HG03521 (cell line): ENCODE measurements around the gene RYR3.

Source experiments
- ATAC-seq: cut with Tn5 transposase; IDR thresholded peaks from one replicate; pipeline ENCODE4 v1.9.1; 2021; ENCODE audit warnings: mild to moderate bottlenecking, moderate library complexity; ENCODE audit not compliant: unreplicated experiment

The RYR3 gene

DNA sequence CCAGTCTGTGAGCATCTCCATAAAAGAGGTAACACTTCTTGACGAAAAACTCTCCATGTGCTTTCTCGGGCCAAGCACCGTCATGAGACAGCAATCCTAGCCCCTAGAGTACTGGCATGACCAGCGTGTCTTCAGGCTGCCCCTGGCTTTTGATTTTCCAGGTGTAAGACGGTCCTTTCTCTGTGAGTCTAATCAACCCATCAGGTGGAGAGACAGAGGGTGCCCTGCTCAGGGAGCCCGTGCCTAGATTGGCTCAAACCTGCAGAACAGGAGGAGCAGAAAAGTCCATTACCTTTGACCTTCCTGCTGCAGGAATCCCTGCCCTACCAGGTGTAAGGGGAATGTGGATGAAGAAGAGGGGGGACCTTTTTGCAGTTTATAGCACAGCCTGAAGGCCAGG lies 548.1 kb downstream of the RYR3 start:
- no peak for ATAC-seq

DNA sequence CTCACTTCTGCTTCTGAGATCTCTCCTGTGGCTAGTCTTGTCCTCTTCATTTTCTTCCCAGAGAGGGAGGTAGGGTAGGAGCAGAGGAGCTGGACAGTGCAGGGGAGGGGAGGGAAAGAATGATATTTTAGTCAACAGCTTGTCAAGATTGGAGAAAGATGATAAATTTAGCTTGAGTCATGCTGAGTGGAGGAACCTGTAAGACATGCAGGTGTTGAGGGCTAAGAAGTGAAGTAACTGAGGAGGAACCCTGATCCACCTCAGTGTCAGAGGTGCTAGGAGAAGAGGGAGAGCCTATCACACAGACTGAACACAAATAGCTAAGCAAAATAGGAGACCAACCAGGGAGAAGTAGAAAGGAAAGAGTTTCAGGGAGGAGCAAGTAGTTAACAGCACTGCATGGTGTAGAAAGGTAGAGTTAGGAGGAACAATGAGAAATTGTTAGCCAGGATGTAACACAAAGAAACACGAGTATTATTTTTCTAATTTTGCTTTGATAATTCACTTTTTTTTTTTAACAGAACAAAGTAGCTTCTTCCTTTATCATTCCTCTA lies 549.3 kb downstream of the RYR3 start:
- no peak for ATAC-seq

DNA sequence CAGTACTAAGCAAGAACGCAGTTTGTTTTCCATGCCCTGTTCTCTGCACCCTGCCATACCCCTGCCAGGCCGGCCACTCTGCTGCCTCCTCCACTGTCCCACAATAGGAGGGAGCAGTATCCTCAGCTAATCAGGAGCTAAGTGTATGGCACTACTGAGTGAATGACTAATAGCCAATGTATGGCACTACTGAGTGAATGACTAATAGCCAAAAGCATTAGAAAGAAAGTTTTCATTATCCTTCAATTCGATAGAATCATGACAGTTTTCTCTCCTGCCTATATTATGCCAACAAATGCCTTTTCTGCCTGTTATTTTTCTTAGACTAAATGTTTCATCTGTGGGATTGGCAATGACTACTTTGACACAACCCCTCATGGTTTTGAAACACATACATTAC lies 550.0 kb downstream of the RYR3 start:
- no peak for ATAC-seq

DNA sequence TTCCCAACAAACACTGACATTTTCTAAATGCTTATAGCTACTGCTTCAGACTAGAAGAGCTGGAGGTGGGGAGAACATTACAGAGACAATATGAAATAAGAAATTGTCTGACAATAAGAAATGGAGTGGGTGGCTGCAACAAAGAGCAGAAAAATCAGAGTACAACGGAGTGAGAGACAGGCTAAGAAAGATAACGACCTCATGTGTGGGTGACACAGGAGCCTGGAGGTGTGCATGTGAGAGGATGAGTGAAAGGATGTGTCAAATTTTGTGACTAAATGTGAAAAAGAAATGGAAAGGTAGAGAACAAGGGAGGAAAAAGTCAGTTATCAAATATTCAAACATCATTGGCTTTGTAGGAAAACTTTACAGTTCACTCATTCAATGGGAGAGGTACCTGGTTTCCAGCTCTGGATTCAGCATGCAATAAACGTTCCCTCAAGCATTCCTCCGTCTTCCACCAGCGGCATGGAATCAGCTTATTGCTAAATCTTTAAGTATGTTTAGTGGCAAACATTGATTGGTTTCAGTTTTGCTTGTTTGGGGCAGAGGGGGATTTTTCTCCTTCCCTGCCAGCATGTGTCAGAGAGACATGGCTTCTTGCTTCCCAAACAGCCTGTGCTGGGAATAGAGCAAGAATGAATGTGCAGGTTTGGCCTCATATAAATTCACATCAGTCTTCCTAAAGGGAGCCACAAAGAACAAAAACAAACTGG lies 553.8 kb downstream of the RYR3 start:
- no peak for ATAC-seq

DNA sequence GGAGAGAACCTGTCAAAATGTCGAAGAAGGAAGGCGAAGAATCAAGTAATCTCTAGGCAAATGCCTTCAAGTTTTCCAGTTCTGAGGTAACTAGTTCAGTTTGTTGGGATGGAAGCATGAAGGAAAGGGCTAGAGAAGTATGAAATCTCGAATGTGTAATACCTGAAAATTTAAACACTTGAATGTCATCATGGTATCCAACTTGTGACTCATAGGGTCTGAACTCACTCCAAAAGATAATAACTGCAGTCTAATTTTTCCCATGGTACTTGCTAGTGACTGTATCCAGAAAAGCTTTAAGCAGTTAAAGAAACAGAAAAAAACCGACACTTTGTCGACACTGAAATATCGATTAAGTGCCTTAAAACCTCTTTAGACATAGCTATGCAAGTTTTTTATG lies 554.6 kb downstream of the RYR3 start:
- ATAC-seq, result no peak

DNA sequence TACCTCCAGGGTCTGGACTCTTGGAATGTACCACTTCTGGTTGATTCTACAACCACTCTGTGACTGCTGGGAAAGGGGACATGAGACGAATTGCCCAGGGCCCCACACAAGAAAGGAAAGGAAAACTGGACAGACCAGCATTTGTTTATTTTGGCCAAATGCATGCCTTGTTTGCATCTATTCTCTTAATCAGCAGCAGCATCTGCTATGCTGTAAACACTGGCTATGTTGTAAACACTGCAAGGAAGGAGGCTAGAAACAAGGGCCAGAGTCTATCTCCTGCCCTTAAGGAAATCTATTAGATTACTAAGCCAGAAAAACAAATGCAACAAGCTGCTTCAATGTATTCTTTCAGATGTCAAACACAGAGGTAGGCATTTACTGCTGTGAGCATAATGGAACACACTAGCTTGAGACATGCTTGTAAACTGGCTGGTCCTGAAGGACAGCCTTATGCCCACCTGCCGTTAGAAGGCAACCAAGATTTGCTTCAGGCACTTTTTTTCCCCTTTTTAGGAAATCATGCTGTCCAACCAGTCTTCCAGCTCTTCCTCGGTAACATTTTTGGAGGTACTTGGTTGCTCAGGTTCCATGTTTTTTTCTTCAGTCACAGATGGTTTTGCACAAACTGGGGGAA lies 555.5 kb downstream of the RYR3 start:
- ATAC-seq, result no peak

DNA sequence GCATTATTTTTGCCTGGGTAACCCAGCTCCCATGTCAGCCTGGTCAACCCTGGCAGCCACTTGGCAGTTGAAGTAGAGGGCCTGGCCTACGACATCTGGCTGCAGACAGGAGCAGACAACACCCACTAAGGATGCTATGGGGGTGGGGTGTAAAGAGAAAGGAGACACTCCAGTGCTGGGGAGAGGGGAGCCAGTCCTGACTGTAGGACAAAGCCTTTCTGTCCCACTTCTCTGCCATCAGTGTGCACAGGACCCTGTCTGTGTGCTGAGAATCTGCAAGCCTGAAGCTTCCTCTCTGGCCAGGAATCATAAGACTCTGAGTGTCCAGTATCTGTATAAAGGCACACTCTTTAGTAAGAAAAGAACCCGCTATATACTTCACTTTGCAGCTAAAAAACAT lies 561.2 kb downstream of the RYR3 start:
- no peak for ATAC-seq

DNA sequence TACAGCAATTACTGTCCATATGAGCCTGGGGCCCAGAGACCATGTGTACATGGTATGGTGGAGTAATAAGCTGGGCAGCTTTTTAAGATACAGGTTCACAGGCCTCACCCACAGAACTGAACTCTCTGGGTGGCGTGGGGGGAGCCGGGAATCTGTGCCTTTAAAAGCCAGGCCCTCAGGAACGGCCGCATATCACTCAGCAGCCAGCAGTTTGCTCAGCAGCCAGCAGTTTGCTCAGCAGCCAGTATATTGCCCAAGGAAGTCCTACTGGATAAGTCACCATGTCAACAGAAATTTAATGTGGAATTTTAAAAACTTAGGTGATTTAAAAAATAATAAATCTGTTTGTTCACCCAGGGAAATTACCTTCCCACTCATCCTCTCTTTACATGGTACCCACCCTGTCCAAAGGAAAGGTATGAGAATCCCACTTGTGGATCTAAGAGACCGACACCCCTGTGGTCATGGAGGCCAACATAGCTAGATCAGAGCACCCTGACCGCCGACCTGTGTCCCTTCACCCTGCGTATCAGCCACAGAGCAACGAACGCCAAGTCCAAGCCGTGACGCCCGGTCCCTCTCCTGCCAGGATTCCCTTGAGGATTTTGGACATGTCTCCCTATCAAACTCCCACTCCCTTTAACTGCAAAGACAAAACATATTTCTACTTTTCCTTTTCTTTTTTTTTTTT lies 561.8 kb downstream of the RYR3 start:
- no peak for ATAC-seq

DNA sequence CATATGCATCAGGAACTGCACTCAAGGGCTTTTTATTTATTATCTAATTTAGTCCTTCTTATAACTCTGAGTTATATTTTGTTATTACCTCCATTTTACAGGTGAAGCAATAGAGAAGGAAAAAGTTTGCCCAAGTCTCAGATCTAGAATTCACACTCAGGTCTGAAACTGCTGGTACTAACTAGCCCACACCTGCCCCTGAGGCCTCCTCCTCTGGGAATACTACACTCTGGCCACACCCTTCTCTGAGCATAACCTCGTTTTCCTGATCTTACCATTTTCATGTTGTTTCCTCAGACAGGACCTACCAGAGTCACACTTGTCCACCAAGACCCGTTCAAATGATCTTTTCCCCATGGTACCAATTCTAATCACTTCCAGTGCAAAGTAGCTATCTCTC lies 563.4 kb downstream of the RYR3 start:
- ATAC-seq, result no peak

DNA sequence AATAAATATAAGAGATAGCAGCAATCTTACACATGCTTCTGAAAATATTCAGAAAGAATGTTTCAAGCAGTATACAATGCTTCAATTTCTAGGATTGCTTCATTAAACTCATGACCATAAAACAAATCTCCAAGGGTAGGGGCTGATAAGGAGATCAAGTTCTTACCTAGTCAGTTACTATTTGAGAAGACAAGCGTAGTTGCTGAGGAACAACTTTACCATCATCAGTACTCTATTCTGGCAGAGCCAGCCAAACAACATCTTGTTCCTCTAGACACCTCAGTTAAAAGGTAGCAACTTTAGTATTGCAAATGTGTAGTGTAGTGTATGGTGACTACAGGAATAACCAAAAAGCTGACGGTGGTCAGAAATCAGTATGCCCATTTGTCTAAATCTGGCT lies 572.2 kb downstream of the RYR3 start:
- no peak for ATAC-seq

DNA sequence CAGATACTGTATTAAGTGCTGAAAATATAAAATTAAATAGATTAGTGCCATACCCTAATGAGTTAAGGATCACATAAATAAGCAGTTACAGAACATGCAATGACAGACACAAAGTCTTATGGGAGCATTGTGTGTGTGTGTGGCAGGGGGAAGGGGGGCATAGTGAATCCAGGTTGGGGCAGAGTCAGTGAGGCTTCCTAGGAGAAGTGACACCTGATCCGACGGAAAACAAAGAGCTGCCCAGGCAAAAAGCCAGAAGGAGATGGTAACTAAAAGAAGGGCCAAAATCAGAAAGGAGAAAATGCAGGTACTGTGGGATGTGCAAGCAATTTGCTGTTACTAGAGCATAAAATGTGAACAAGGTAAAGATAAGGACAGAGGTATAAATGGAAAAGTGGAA lies 577.4 kb downstream of the RYR3 start:
- ATAC-seq, result no peak

DNA sequence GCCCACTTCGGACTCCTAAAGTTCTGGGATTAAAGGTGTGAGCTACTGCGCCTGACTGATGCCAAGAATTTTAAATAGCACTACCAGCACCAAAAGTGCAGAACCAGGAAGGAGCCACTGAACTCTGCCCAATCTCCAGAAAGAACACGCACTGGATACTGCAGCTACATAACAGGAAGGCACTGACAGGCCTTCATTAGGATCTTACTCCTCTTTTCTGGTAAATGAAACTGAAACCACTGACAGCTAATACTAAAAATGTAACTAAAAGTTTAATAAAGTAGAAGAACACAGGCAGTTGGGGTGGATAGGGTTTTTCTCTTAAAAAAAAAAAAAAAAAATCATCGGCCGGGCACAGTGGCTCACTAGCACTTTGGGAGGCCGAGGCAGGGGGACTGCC lies 583.4 kb downstream of the RYR3 start:
- ATAC-seq, result no peak

DNA sequence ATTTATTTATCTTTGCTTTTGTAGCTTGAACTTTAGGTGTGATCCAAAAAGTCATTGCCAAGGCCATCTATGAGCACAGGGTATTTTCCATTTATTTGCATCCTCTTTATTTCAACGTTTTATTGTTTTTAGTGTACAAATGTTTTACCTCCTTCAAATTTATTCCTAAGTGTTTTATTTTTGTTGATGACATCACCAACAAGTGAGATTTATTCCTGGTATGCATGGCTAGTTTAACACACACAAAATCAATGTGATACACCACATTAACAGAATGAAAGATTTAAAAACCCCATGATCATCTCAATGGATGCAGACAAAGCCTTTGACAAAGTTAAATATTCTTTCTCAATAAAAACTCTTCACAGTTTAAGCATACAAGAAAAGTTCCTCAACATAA lies 591.3 kb downstream of the RYR3 start:
- ATAC-seq, result no peak

DNA sequence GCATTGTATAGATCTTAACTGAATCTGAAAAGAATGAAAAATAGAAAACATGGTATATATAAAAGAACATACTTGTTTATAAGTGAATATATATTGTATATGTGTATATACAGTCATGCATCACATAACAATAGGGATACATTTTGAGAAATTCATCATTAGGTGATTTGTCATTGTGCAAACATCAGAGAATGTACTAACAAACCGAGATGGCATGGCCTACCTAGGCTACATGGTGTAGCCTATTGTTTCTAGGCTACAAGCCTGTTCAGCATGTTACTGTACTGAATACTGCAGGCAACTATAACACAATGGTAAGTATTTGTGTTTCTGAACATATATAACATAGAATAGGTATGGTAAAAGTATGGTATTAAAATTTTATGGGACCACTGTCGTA lies 592.9 kb downstream of the RYR3 start:
- no peak for ATAC-seq

DNA sequence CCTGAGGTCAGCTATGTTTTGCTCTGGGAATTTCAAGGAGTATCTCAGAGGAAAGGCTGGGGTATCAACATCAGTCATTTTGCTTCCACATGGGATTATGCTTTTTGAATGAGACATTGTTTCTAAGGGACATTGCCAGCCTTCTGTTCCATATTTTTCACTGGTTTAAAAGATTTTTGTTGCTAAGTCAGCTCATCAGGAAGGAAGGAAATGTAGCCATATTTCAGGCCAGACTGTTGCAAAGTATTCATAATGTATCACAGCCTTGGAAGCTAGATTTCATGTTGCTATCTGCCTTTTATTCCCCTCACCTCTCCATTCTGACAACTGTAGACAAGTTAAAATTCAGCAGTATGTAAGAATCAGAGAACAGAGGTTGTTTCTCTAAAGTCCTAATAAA lies 596.6 kb downstream of the RYR3 start:
- no peak for ATAC-seq

DNA sequence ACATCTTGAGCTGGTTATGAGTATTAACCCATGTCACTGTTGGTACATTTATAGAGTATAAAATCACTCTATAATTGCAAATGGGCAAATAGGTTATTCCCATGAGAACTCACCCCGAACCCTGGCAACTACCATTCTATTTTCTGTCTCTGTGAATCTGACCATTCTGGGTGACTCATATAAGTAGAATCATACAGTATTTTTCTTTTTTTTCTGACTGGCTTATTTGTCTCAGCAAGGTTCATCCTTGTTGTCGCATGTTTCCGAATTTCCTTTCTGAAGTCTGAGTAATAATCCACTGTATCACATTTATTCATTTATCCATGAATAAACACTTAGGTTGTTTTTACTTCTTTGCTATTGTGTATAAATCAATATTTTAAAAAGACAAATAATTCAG lies 597.6 kb downstream of the RYR3 start:
- no peak for ATAC-seq

DNA sequence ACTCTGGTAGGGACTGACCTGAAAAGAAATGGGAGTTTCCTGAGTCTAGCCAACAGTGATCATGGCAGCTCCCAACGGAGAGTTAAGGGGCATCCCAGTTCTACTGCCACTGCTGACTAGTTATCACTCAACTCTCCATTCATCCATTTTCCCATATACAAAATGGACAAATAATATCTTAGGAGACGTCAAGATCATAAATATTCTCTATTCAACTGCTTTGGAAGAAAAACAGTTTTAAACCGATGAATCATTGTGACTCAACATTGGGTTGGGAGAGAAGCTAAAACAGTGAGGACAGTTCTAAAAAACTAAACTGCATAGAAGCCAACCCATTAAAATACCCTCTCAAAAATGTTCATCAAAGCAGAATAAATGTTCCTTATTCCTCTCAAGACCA lies 600.0 kb downstream of the RYR3 start:
- no peak for ATAC-seq

DNA sequence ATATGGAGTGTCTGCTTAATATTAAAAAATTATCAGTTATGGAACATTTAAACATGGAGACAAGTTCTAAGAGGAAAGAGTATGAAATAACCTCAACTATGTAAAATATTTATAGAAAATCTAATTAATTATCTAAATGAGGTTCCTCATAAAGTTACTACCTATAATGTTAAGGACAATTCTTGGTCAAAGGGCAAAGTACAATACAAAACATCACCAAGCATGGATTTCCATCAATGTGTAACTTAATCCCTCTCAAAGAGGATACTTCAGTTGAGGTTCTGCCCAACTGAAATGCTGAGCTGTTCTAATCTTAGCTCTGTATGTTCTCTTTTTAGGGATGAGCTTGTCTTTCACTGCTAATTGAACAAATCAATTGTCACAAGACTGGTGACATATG lies 601.6 kb downstream of the RYR3 start:
- ATAC-seq, result no peak

DNA sequence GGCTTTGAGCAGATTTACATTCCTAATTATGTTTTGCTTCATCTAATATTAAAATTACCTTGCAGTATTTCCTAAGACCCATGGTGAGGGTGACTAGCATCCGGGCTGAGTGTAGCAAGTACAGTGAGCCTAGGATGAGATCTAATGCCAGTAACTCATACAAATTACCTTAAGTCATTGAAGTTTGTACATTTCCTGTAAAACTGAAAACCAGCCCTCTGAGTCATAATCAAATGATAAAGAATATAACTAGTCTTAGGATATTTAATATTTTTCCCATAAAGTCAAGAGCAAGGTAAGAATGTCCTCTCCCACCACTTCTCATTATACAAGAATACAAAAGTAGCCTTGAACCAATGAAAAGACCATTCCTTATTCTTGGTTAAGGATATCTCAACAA lies 602.7 kb downstream of the RYR3 start:
- no peak for ATAC-seq
